ENCODE measurements around the gene PREX1.
A peak's percentile ranks its signal among the peaks of the same experiment; 100 is the strongest.
"Not testable (repeated sequence)": the region's sequence is repeated elsewhere in the genome, so short reads cannot be mapped to it uniquely, and the experiment has no call there.

The PREX1 gene

GRCh38 chr20:48781634-48782033, 46.2 kb downstream of the PREX1 start:
- peaks cover 21% of the 10 kb centered on the region for H3K36me3 Mint-ChIP-seq (ENCODE audit: low read depth)
- peak overlapping the region; percentile 27 for H3K4me3 Mint-ChIP-seq
- no peak overlapping the region for H3K27ac Mint-ChIP-seq
- no peak for DNase-seq
- H3K27me3 Mint-ChIP-seq, result no peaks in the 10 kb centered on the region
- peaks cover 3% of the 10 kb centered on the region for H3K9me3 Mint-ChIP-seq
- H3K4me1 Mint-ChIP-seq (ENCODE audit: low read depth), result peaks cover 39% of the 10 kb centered on the region

- Mint-ChIP-seq H3K27me3 (no peaks in the 10 kb centered on the region), H3K9me3 (peaks cover 12% of the 10 kb centered on the region), H3K4me3 (no peak overlapping the region), H3K27ac (no peak overlapping the region), H3K4me1 (ENCODE audit: low read depth) (peaks cover 53% of the 10 kb centered on the region), H3K36me3 (ENCODE audit: low read depth) (peaks cover 30% of the 10 kb centered on the region)
- no peak for DNase-seq
Observed at GRCh38 chr20:48779435-48779834, 48.4 kb downstream of the PREX1 start.

- Mint-ChIP-seq H3K9me3 (peaks cover 12% of the 10 kb centered on the region), H3K36me3 (ENCODE audit: low read depth) (peaks cover 39% of the 10 kb centered on the region), H3K4me1 (ENCODE audit: low read depth) (peaks cover 68% of the 10 kb centered on the region), H3K27me3 (no peaks in the 10 kb centered on the region), H3K27ac (peak overlapping the region; percentile 66), H3K4me3 (no peak overlapping the region)
- DNase-seq, result no peak
Observed at GRCh38 chr20:48777821-48778220, 50.0 kb downstream of the PREX1 start.

GRCh38 chr20:48777005-48777404, 50.8 kb downstream of the PREX1 start:
- H3K9me3 Mint-ChIP-seq, result peaks cover 12% of the 10 kb centered on the region
- DNase-seq, result no peak
- H3K36me3 Mint-ChIP-seq (ENCODE audit: low read depth), result peaks cover 43% of the 10 kb centered on the region
- H3K4me1 Mint-ChIP-seq (ENCODE audit: low read depth), result peaks cover 76% of the 10 kb centered on the region
- H3K27ac Mint-ChIP-seq, result peak overlapping the region; percentile 82
- H3K27me3 Mint-ChIP-seq, result no peaks in the 10 kb centered on the region
- H3K4me3 Mint-ChIP-seq, result no peak overlapping the region

- peak overlapping the region; percentile 82 for H3K27ac Mint-ChIP-seq
- no peak for DNase-seq
- peaks cover 81% of the 10 kb centered on the region for H3K4me1 Mint-ChIP-seq (ENCODE audit: low read depth)
- no peaks in the 10 kb centered on the region for H3K27me3 Mint-ChIP-seq
- H3K9me3 Mint-ChIP-seq, result peaks cover 12% of the 10 kb centered on the region
- peaks cover 42% of the 10 kb centered on the region for H3K36me3 Mint-ChIP-seq (ENCODE audit: low read depth)
- H3K4me3 Mint-ChIP-seq, result no peak overlapping the region
Observed at GRCh38 chr20:48776306-48776705, 51.5 kb downstream of the PREX1 start.

- H3K27me3 Mint-ChIP-seq, H3K4me3 Mint-ChIP-seq, DNase-seq, H3K27ac Mint-ChIP-seq: not testable (repeated sequence)
- H3K4me1 Mint-ChIP-seq (ENCODE audit: low read depth), result peaks cover 84% of the 10 kb centered on the region
- H3K36me3 Mint-ChIP-seq (ENCODE audit: low read depth), result peaks cover 42% of the 10 kb centered on the region
- H3K9me3 Mint-ChIP-seq, result peaks cover 12% of the 10 kb centered on the region
Observed at GRCh38 chr20:48775545-48775944, 52.3 kb downstream of the PREX1 start.

- H3K4me3 Mint-ChIP-seq, result no peak overlapping the region
- peak overlapping the region; percentile 82 for H3K27ac Mint-ChIP-seq
- H3K9me3 Mint-ChIP-seq, result peaks cover 12% of the 10 kb centered on the region
- H3K36me3 Mint-ChIP-seq (ENCODE audit: low read depth), result peaks cover 41% of the 10 kb centered on the region
- H3K27me3 Mint-ChIP-seq, result no peaks in the 10 kb centered on the region
- H3K4me1 Mint-ChIP-seq (ENCODE audit: low read depth), result peaks cover 84% of the 10 kb centered on the region
- DNase-seq, result no peak
Observed at GRCh38 chr20:48774696-48775095, 53.1 kb downstream of the PREX1 start.

- peak overlapping the region; percentile 82 for H3K27ac Mint-ChIP-seq
- H3K36me3 Mint-ChIP-seq (ENCODE audit: low read depth), result peaks cover 38% of the 10 kb centered on the region
- DNase-seq, result no peak
- peaks cover 85% of the 10 kb centered on the region for H3K4me1 Mint-ChIP-seq (ENCODE audit: low read depth)
- peaks cover 9% of the 10 kb centered on the region for H3K9me3 Mint-ChIP-seq
- no peaks in the 10 kb centered on the region for H3K27me3 Mint-ChIP-seq
- no peak overlapping the region for H3K4me3 Mint-ChIP-seq
Observed at GRCh38 chr20:48773837-48774418, 53.9 kb downstream of the PREX1 start.

GRCh38 chr20:48772183-48772976, 55.4 kb downstream of the PREX1 start:
- Mint-ChIP-seq H3K4me3 (no peak overlapping the region), H3K27me3 (no peaks in the 10 kb centered on the region), H3K36me3 (ENCODE audit: low read depth) (peaks cover 36% of the 10 kb centered on the region), H3K4me1 (ENCODE audit: low read depth) (peaks cover 90% of the 10 kb centered on the region), H3K27ac (peak overlapping the region; percentile 84), H3K9me3 (peaks cover 9% of the 10 kb centered on the region)
- DNase-seq, result no peak

GRCh38 chr20:48771542-48771941, 56.3 kb downstream of the PREX1 start:
- Mint-ChIP-seq H3K36me3 (ENCODE audit: low read depth) (peaks cover 37% of the 10 kb centered on the region), H3K4me3 (no peak overlapping the region), H3K27me3 (no peaks in the 10 kb centered on the region), H3K27ac (peak overlapping the region; percentile 47), H3K4me1 (ENCODE audit: low read depth) (peaks cover 90% of the 10 kb centered on the region), H3K9me3 (peaks cover 9% of the 10 kb centered on the region)
- DNase-seq, result no peak

- peaks cover 41% of the 10 kb centered on the region for H3K36me3 Mint-ChIP-seq (ENCODE audit: low read depth)
- peaks cover 95% of the 10 kb centered on the region for H3K4me1 Mint-ChIP-seq (ENCODE audit: low read depth)
- no peak for DNase-seq
- H3K27ac Mint-ChIP-seq, result peak overlapping the region; percentile 86
- peaks cover 9% of the 10 kb centered on the region for H3K9me3 Mint-ChIP-seq
- H3K4me3 Mint-ChIP-seq, result no peak overlapping the region
- H3K27me3 Mint-ChIP-seq, result no peaks in the 10 kb centered on the region
Observed at GRCh38 chr20:48770700-48771442, 56.9 kb downstream of the PREX1 start.

- peaks cover 2% of the 10 kb centered on the region for H3K9me3 Mint-ChIP-seq
- H3K27me3 Mint-ChIP-seq, result no peaks in the 10 kb centered on the region
- H3K4me1 Mint-ChIP-seq (ENCODE audit: low read depth), result peaks cover 92% of the 10 kb centered on the region
- DNase-seq, result peak; percentile 87
- peak overlapping the region; percentile 53 for H3K4me3 Mint-ChIP-seq
- peak overlapping the region; percentile 86 for H3K27ac Mint-ChIP-seq
- H3K36me3 Mint-ChIP-seq (ENCODE audit: low read depth), result peaks cover 33% of the 10 kb centered on the region
Observed at GRCh38 chr20:48769069-48769983, 58.5 kb downstream of the PREX1 start.

- Mint-ChIP-seq H3K36me3 (ENCODE audit: low read depth) (peaks cover 29% of the 10 kb centered on the region), H3K27ac (peak overlapping the region; percentile 86), H3K27me3 (no peaks in the 10 kb centered on the region), H3K9me3 (peaks cover 2% of the 10 kb centered on the region), H3K4me1 (ENCODE audit: low read depth) (peaks cover 89% of the 10 kb centered on the region), H3K4me3 (peak overlapping the region; percentile 8)
- no peak for DNase-seq
Observed at GRCh38 chr20:48766961-48767960, 60.5 kb downstream of the PREX1 start.
